HG03280 (cell line): ENCODE data around the gene TRMT61A.
"Not testable (repeated sequence)": the region's sequence is repeated elsewhere in the genome, so short reads cannot be mapped to it uniquely, and the experiment has no call there.

Experiments
- ATAC-seq: cut with Tn5 transposase; IDR thresholded peaks from one replicate; pipeline ENCODE4 v1.9.1; 2021; ENCODE audit warnings: mild to moderate bottlenecking, moderate library complexity; ENCODE audit not compliant: unreplicated experiment

Gene TRMT61A

DNA sequence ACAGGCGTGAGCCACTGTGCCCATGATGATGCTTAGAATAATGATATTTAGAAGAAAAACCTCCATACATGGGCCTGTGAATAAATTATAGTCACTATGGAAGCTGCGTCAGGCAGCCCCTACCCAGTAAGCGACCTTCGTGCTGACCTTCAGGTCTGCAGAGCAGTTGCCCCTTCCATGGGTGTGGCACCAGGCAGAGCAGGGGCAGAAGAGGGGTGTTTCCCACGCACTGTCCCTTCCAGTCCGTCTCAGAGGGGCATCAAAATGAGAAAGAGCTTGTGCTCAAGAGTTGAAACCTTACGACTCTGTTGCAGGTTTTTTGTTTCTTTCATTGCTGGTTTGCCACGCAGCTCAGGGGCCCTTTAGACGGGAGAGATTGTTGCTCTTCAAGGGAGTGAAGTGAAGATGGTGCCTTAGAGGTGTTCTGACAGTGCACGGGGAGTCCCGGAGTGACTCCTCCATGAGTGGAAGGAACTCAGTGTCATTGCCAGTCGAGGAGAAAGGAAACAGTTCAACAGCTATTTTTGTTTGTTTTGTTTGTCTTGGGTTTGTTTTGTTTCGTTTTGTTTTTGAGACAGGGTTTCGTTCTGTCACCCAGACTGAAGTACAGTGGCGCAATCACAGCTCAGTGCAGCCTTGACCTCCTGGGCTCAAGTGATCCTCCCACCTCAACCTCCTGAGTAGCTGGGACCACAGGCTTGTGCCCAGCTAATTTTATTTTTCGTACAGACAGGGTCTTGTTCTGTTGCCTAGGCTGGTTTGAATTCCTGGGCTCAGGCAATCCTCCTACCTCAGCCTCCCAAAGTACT is 20.3 kb upstream of the TRMT61A start:
- no peak for ATAC-seq

DNA sequence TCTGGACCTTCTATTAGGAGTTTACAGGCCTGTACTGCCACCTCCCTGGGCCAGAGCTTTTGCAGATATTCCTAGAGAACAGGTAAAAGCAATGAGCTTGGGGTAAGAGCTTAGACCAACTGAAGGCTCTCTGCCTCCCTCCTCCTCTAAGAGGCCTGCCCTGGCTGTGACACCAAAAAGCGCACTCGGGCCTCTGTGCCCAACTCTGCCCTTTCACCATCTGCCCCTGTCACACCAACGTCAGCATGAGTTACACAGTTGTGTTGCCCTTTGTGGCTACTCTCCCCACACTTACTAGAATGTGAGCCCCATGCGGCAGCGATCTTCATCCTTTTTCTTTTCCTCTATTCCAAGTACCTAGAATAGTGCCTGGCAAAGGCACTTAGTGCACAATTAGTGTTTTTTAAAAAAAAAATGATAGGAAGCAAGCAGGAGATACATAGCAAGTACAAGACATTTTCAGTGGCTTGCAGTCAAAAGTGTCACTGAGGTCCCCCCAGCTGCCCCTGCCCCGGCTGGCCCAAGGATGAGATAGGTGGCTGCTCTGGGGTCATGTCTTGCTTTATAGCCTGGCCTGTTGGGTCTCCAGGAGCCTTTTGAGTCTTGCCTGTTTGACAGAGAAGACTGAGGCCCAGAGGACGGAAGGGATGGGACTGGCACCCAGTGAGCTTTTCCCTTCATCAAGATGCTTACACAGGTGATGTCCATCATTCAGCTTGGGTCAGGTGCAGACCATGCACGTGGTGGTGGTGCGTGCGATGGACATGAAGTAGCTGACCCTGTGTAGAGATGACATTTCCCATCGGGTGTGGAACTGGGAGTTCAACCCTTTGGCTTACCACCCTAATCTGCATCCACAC is 18.9 kb upstream of the TRMT61A start:
- no peak for ATAC-seq

DNA sequence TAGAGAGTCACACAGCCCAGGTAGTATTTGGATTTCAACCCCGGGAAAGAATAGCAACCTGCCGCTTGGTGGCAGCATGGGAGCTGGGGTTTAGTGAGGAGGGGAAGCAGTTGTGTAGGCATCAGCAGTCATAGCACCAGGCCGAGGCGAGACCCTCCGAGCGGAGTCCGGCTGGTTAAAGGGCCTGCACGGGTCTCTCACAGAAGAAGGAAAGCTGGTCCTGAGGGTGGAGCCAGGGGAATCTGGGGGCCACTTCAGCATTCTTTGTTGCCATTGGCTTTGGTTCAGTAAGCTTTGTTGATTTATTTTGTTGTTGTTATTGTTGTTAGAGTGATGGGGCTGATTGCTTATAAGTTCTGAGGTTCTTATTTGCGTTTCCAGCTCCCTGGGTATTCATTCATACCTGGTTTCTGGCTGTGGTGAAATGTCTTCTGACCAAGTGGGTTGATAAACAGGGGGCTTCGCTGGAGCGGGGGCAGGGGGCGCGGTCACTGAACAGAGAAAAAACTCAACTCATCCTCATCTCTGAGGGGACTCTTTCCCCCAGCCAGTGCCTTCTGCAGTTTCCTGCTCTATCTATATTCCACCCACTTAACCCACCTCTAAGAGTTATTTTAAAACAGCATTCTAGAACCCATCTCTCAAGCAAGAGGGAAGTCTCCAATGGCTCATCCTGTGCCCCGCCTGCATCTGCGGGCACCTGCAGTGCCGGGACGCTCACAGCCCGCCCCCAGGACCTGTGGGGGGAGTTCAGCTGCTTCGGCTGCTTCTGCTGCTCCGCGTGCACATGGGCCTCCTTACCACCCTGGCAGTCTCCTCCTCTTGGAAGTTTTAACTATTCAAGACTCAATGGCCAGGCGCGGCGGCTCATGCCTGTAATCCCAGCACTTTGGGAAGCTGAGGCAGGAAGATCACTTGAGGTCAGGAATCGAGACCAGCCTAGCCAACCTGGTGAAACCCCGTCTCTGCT is 18.0 kb upstream of the TRMT61A start:
- ATAC-seq, result no peak

DNA sequence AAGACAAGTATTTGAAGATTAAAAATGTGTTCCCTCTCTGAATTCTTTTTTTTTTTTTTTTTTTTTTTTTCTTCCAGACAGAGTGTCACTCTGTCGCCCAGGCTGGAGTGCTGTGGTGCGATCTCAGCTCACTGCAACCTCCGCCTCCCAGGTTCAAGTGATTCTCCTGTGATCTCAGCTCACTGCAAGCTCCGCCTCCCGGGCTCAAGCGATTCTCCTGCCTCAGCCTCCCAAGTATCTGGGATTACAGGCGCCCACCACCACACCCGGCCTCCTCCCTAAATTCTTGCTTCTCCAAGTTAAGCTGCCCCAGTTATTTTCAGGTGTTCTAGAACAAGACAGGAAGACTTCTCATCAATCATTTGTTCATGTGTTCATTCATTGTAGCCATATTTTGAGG is 16.8 kb upstream of the TRMT61A start:
- not testable (repeated sequence) for ATAC-seq

- ATAC-seq, result no peak
Measured at GRCh38 chr14:103512701-103513611, 16.0 kb upstream of the TRMT61A start.

DNA sequence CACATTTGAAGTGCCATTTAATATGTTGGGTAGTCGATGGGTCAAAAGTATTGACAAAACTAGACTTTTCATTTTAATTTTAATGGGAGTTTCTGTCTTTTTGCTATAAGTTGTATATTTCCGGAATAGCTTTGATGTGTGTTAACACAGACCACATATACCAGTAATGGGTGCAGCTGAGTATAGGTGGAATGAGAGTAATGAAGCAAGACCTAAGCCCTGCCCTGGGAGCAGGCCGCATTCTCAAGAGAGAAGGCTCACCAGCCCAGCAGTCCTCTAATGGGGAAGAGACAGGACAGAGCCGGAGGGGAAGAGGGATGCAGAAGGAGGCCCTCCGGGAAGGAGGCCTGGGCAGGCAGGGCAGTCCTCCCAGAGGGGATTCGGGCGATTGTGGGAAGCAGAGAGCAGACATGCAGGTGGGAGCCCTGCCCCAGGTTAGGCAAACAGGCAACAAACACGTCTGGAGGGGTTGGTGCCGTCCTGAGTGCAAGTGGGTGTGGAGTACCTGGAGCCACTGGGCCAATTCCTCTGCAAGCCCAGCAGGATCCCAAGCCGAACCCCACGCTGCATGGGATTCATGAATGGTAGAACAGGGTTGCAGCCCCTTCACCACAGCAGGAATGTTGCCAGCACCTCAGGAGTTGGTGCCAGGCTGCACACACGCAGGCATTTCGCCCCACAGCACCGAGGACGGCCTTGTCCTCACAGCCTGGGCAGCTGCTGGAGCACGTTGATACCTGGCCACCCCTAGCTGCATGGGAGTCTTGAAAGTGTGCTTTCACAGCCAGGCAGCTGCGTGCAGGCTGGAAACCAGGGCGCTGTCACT is 14.2 kb upstream of the TRMT61A start:
- no peak for ATAC-seq

GRCh38 chr14:103516426-103517173 is 12.4 kb upstream of the TRMT61A start:
- no peak for ATAC-seq

DNA sequence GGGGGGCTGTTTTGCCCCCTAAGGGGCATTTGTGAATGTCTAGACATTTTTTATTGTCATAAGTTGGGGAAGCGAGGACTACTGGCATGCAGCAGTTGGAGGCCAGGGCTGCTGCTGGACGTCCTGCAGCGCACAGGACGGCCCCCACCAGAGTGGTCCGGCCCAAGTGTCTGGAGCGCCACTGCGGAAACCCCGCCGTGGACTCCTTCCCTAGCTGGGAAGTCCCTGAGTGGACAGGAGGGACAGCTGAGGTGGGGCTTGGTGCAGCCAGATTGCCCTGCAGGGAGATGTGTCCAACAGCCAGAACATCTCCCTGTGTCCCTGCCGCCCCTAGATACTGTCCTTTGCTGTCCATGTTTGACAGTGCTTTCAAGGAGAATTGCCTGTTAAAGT is 11.8 kb upstream of the TRMT61A start:
- no peak for ATAC-seq

DNA sequence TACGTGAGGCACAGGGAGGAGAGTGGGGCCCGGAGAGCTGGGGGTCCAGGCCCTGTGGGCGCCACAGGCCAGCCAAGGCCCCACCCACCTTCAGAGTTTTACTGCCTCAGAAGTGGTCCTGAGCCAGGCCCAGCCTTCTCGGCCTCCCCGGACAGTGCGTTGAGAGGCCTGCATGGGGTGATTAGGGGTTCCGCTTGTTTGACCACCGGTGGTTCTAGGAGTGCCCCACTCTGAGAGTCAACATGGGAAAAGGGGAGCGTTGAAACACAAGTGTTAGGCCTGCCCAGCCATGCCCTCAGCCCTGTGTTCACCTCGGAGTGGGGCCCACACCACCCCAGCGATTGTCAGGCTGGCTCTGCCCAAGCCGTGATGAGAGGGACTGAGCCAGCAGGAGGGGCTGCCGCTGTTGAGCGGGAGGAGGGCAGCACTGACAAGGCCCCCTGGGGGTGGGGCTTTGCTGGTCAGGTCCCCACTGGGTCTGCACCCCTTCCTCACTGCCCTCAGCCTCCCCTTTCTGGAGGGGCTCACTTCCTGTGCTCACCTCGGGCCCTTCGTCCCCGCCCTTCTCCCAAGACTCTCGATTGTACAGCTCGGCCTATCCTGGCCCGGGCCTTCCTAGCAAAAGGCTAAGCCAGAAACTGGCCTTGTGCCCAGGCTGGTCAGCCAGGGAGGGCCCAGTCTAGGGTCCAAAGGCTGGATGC is 11.1 kb upstream of the TRMT61A start:
- ATAC-seq, result no peak

- no peak for ATAC-seq
Measured at GRCh38 chr14:103518422-103519042, 10.5 kb upstream of the TRMT61A start.

GRCh38 chr14:103519043-103519836 is 9.8 kb upstream of the TRMT61A start:
- no peak for ATAC-seq

GRCh38 chr14:103519837-103520212 is 9.2 kb upstream of the TRMT61A start:
- ATAC-seq, result no peak

- no peak for ATAC-seq
Measured at GRCh38 chr14:103520269-103520656, 8.7 kb upstream of the TRMT61A start.

DNA sequence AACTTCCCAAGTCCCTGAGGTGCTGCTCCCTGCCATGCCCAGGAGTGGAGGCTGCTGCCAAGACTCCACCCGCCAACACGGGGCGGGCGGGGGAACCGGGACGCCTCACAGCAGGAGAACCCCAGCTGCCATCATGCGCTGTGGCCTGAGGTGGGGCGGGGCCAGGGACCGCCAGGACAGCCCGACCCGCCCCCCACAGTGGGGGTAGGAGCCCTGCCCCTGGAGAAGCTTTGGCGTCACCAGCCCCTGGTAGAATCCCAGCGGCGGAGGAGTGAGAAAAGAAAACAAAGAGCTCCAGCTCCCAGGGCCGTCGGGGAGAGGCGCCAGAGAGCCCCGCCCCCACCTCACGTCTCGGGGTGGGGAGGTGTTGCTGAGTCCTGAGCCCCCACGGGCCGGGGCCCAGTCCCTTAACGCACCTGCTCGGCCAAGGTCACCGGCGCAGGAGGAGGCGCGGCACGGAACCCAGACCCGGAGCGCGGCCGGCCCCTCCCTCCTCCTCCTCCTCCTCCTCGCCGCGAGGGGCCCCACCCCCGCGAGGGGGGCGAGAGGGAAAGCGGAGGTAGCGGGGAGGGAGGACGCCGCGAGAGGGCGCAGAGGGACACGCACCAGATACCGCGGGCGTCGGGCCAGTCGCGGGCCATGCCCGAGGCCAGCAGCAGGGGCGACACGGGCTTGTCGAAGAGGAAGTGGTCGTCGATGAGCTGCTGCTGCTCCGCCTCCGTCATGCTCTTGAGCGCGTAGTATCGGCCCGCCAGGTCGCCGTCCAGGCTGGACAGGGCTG is 8.1 kb upstream of the TRMT61A start:
- no peak for ATAC-seq

- ATAC-seq, result no peak
Measured at GRCh38 chr14:103521438-103521950, 7.5 kb upstream of the TRMT61A start.
